ENCODE results near the gene OCSTAMP.

The OCSTAMP gene

GRCh38 chr20:46505506-46505905, 44.9 kb downstream of the OCSTAMP start:
- no peaks in the 10 kb centered on the region for H3K36me3 ChIP-seq (ENCODE audit: control insufficient read depth, insufficient read depth, low read length)
- TF ChIP-seq CTCF (IDR thresholded peaks at IDR 0.05; ENCODE audit: insufficient read depth, low read length, poor library complexity, severe bottlenecking), result no peak
- H3K4me3 ChIP-seq (replicated peaks; ENCODE audit: low read depth, low read length), result no peak overlapping the region
- no peak for DNase-seq (ENCODE audit: extremely low read depth, insufficient read length)
- no peaks in the 10 kb centered on the region for H3K27me3 ChIP-seq (replicated peaks; ENCODE audit: control insufficient read depth, insufficient read depth, low read length)

- DNase-seq (ENCODE audit: extremely low read depth, insufficient read length), result no peak
- Histone ChIP-seq H3K4me3 (replicated peaks; ENCODE audit: low read depth, low read length) (no peak overlapping the region), H3K36me3 (ENCODE audit: control insufficient read depth, insufficient read depth, low read length) (no peaks in the 10 kb centered on the region), H3K27me3 (replicated peaks; ENCODE audit: control insufficient read depth, insufficient read depth, low read length) (no peaks in the 10 kb centered on the region)
- no peak for TF ChIP-seq CTCF (IDR thresholded peaks at IDR 0.05; ENCODE audit: insufficient read depth, low read length, poor library complexity, severe bottlenecking)
Measured at GRCh38 chr20:46501961-46502360, 48.5 kb downstream of the OCSTAMP start.

GRCh38 chr20:46501337-46501942, 49.0 kb downstream of the OCSTAMP start:
- no peaks in the 10 kb centered on the region for H3K36me3 ChIP-seq (ENCODE audit: control insufficient read depth, insufficient read depth, low read length)
- TF ChIP-seq CTCF (IDR thresholded peaks at IDR 0.05; ENCODE audit: insufficient read depth, low read length, poor library complexity, severe bottlenecking), result no peak
- no peaks in the 10 kb centered on the region for H3K27me3 ChIP-seq (replicated peaks; ENCODE audit: control insufficient read depth, insufficient read depth, low read length)
- DNase-seq (ENCODE audit: extremely low read depth, insufficient read length), result no peak
- H3K4me3 ChIP-seq (replicated peaks; ENCODE audit: low read depth, low read length), result no peak overlapping the region

- no peak for TF ChIP-seq CTCF (IDR thresholded peaks at IDR 0.05; ENCODE audit: insufficient read depth, low read length, poor library complexity, severe bottlenecking)
- Histone ChIP-seq H3K36me3 (ENCODE audit: control insufficient read depth, insufficient read depth, low read length) (no peaks in the 10 kb centered on the region), H3K4me3 (replicated peaks; ENCODE audit: low read depth, low read length) (no peak overlapping the region), H3K27me3 (replicated peaks; ENCODE audit: control insufficient read depth, insufficient read depth, low read length) (no peaks in the 10 kb centered on the region)
- no peak for DNase-seq (ENCODE audit: extremely low read depth, insufficient read length)
Measured at GRCh38 chr20:46494077-46494476, 56.4 kb downstream of the OCSTAMP start.

- Histone ChIP-seq H3K27me3 (replicated peaks; ENCODE audit: control insufficient read depth, insufficient read depth, low read length) (no peaks in the 10 kb centered on the region), H3K4me3 (replicated peaks; ENCODE audit: low read depth, low read length) (no peak overlapping the region), H3K36me3 (ENCODE audit: control insufficient read depth, insufficient read depth, low read length) (no peaks in the 10 kb centered on the region)
- no peak for TF ChIP-seq CTCF (IDR thresholded peaks at IDR 0.05; ENCODE audit: insufficient read depth, low read length, poor library complexity, severe bottlenecking)
- no peak for DNase-seq (ENCODE audit: extremely low read depth, insufficient read length)
Measured at GRCh38 chr20:46491354-46491753, 59.1 kb downstream of the OCSTAMP start.
